Ishikawa (cell line): ENCODE results near the gene SLC22A3.

Experiments
- RAD21 ChIP-seq: IDR thresholded peaks from 2 replicates; pipeline ENCODE4 v1.6.1; 2012; ENCODE audit warnings: low read depth
- TAF1 ChIP-seq: IDR thresholded peaks from 2 replicates; pipeline ENCODE4 v1.6.1; 2012; ENCODE audit warnings: low read depth, mild to moderate bottlenecking

DNA sequence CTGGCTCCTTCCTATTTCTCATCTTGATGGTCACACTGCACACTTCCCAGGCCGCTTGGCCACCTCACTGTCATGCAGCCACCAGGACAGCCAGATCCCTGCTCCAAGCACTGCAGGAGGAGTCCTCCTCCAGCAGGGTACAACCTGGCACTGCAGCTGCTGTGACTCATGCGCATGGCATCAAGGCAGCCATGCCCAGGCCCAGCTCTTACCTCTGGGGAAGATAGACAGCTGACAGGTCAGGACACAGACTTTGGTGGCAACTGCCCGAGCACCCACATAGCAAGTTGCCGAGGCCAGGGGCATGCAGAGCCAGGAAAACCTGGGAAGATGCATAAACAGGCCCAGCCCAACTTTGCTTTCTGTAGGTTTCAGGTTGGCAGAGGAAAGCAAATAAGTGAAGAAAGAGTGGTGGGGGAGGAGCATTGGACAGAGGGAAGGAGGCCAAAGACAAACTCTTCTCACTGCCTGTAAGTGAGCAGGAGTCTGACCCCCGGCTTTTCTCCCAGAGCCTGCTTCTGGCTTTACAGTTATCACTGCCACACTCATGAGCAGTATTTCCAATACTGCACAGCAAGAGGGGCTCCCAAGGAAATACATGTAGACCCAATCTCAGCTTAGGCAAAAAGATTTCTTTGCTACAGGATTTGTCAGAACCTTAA lies 38.8 kb downstream of the SLC22A3 start:
- TF ChIP-seq TAF1 (no peak), RAD21 (no peak)
